Endothelial cell of umbilical vein (primary cell): ENCODE results near the gene PLSCR1.

ENCODE experiments used
- FOS ChIP-seq: IDR thresholded peaks from 2 replicates; pipeline ENCODE4 v1.6.1; 2011; ENCODE audit warnings: mild to moderate bottlenecking, low read length, moderate library complexity, borderline replicate concordance; ENCODE audit not compliant: insufficient read depth
- JUN ChIP-seq: IDR thresholded peaks from 2 replicates; pipeline ENCODE4 v1.6.1; 2011; ENCODE audit warnings: borderline replicate concordance, low read depth; ENCODE audit not compliant: insufficient read length, insufficient read depth
- MAX ChIP-seq: IDR thresholded peaks from 2 replicates; pipeline ENCODE4 v1.6.1; 2011; ENCODE audit not compliant: insufficient read depth, insufficient read length
- MYC ChIP-seq: IDR thresholded peaks from one replicate; pipeline ENCODE4 v1.6.1; 2011; ENCODE audit warnings: mild to moderate bottlenecking, low read depth, low read length
- POLR2A ChIP-seq: IDR thresholded peaks from 2 replicates; pipeline ENCODE4 v1.6.1; 2012; ENCODE audit warnings: low read depth, mild to moderate bottlenecking, control low read depth, low read length
- POLR2AphosphoS5 ChIP-seq: IDR thresholded peaks from 2 replicates; pipeline ENCODE4 v1.6.1; 2012; ENCODE audit warnings: low read depth, mild to moderate bottlenecking, control low read depth, low read length, moderate library complexity; ENCODE audit not compliant: insufficient read depth
- TF ChIP-seq, protein P1 (sequence below), 2 donors: IDR thresholded peaks; 1 replicate in 1 of 2; 2 replicates in 1 of 2; pipeline ENCODE4 v1.5.1; 2011; ENCODE audit warnings: low read length in 2 of 2, mild to moderate bottlenecking in 2 of 2, moderate library complexity in 2 of 2, control low read depth in 1 of 2, inconsistent platforms in 1 of 2, low read depth in 1 of 2; ENCODE audit not compliant: insufficient read depth in 1 of 2; ENCODE audit errors: extremely low read depth in 1 of 2

GRCh38 chr3:146585156-146585555 is 40.7 kb upstream of the PLSCR1 start:
- TF ChIP-seq, protein P1, sequence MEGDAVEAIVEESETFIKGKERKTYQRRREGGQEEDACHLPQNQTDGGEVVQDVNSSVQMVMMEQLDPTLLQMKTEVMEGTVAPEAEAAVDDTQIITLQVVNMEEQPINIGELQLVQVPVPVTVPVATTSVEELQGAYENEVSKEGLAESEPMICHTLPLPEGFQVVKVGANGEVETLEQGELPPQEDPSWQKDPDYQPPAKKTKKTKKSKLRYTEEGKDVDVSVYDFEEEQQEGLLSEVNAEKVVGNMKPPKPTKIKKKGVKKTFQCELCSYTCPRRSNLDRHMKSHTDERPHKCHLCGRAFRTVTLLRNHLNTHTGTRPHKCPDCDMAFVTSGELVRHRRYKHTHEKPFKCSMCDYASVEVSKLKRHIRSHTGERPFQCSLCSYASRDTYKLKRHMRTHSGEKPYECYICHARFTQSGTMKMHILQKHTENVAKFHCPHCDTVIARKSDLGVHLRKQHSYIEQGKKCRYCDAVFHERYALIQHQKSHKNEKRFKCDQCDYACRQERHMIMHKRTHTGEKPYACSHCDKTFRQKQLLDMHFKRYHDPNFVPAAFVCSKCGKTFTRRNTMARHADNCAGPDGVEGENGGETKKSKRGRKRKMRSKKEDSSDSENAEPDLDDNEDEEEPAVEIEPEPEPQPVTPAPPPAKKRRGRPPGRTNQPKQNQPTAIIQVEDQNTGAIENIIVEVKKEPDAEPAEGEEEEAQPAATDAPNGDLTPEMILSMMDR (IDR thresholded peaks at IDR 0.05; ENCODE audit: extremely low read depth in 1 of 2, insufficient read depth in 1 of 2, low read depth in 1 of 2, low read length in 2 of 2), result no peak
- TF ChIP-seq FOS (no peak), POLR2A (no peak), MYC (no peak), POLR2AphosphoS5 (no peak), MAX (no peak), JUN (no peak)
